ENCODE data around the gene IRF9.

Gene IRF9

DNA sequence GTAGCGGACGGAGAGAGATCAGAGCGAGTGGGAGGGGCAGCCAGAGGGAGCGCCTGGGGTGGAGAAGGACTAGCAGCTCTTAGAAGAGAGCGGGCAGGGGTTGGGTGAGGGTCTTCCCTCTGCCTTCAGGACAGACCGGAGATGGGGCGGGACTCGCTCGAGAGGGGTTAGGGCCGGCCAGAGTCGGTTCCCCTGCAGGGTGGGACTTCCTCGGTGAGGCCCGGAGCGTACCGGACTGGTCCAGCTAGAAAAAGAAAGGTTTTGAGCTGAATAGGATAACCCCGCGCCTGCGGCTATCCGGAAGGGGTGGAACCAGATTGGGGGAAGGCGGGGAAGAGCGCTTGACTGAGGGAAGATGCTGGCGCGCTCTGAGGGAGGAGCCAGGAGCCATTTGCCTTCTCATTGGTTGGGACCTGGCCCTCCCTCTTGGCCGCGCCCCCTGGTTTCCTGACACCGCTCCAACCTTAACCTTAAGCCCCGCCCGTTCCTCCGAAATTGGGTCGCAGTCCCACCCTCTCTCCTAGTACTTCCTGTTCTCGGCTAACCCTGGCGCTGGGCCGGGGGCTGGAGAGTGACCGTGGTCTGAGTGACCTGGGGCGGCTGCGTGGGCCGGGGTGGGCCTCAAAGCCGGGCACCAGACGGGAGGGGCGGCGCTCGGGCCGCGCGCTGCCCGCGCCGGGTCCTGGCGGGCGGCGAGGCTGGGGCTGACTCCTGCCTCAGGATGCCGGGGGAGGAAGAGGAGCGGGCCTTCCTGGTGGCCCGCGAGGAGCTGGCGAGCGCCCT is 13.9 kb upstream of the IRF9 start, which contains the start of gene RNF31:
Gene RNF31, plus strand, starts transcription at position 521 of the 783 bp plus-strand sequence. Its CDS starts 201 bp downstream, at position 722.
- DNase-seq: peak; percentile 74 to 98 (median 95)

DNA sequence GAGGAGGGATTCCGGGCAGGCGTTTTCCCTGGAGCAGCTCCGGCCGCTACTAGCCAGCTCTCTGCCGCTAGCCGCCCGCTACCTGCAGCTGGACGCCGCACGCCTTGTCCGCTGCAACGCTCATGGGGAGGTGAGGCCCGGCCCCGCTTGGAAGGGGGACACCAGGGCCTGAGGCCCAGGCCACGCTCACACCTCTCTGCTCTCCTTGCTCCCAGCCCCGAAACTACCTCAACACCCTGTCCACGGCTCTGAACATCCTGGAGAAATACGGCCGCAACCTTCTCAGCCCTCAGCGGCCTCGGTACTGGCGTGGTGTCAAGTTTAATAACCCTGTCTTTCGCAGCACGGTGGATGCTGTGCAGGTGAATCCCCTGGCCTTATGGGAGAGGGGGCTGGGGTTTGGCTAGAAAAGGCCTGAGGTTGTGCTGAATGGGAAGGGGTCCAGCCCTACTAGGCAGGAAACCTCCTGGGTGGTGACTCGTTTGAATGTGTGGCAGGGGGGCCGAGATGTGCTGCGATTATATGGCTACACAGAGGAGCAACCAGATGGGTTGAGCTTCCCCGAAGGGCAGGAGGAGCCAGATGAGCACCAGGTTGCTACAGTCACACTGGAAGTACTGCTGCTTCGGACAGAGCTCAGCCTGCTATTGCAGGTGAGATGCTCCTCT is 13.2 kb upstream of the IRF9 start:
- peak in 1 of 56 donors; percentile 45 for DNase-seq

DNA sequence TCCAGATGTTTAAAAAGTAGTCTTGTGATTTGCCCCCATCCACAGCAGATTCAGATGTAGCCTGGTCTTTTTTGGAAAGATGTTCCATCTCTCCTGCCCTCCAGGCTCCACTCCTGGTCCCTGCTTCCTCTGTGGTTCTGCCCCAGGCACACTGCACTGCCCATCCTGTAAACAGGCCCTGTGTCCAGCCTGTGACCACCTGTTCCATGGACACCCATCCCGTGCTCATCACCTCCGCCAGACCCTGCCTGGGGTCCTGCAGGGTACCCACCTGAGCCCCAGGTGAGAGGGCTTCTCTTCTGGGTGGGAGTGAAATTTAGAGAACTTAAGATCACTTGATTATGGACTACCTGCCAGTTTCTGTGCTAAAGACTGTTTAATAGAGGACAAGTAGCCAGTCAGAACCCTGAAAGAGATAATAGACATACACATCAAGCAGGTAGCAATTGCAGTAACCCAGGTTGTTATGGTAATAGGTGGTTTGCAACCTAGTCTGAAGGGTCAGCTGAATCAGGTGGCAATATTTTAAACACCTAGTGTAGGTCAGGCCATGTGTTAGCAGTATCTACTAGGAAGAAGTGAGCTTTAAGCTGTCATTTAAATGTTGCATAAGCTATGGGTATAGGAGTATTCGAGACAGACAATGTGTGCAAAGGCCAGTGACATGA is 11.6 kb upstream of the IRF9 start:
- no peak for DNase-seq

DNA sequence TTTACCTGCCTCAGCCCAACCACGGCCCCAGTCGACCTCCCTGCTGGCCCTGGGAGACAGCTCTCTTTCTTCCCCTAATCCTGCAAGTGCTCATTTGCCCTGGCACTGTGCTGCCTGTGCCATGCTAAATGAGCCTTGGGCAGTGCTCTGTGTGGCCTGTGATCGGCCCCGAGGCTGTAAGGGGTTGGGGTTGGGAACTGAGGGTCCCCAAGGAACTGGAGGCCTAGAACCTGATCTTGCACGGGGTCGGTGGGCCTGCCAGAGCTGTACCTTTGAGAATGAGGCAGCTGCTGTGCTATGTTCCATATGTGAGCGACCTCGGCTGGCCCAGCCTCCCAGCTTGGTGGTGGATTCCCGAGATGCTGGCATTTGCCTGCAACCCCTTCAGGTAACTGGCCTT is 11.0 kb upstream of the IRF9 start:
- no peak for DNase-seq

DNA sequence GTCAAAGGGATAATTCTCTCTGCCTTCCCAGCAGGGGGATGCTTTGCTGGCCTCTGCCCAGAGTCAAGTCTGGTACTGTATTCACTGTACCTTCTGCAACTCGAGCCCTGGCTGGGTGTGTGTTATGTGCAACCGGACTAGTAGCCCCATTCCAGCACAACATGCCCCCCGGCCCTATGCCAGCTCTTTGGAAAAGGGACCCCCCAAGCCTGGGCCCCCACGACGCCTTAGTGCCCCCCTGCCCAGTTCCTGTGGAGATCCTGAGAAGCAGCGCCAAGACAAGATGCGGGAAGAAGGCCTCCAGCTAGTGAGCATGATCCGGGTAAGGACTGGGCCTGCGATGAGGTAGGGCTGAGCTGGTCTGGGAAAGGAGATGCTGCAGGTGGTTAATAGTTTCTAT is 10.5 kb upstream of the IRF9 start:
- DNase-seq: no peak

DNA sequence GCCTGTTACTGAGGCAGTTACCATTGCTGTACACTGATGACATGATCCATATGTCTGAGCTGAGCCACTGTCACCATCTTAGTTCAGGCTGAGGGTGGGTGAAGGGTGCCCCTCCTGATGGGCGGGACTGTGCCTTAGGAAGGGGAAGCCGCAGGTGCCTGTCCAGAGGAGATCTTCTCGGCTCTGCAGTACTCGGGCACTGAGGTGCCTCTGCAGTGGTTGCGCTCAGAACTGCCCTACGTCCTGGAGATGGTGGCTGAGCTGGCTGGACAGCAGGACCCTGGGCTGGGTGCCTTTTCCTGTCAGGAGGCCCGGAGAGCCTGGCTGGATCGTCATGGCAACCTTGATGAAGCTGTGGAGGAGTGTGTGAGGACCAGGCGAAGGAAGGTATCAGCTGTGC is 10.1 kb upstream of the IRF9 start:
- DNase-seq: no peak

DNA sequence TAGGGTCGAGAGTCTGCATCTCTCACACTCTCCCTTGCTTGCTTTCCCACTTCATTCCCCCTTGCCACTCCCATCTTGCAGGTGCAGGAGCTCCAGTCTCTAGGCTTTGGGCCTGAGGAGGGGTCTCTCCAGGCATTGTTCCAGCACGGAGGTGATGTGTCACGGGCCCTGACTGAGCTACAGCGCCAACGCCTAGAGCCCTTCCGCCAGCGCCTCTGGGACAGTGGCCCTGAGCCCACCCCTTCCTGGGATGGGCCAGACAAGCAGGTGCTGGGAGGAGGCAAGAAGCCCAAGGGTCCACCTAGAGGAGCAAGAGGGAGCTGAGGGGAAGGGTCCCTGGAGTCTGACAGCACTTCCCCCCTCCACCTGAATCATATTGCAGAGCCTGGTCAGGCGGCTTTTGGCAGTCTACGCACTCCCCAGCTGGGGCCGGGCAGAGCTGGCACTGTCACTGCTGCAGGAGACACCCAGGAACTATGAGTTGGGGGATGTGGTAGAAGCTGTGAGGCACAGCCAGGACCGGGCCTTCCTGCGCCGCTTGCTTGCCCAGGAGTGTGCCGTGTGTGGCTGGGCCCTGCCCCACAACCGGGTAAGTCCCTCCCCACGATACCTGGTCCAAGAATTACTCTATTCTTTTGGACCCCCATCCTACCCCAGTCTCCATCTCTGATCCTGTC is 9.5 kb upstream of the IRF9 start:
- no peak for DNase-seq

DNA sequence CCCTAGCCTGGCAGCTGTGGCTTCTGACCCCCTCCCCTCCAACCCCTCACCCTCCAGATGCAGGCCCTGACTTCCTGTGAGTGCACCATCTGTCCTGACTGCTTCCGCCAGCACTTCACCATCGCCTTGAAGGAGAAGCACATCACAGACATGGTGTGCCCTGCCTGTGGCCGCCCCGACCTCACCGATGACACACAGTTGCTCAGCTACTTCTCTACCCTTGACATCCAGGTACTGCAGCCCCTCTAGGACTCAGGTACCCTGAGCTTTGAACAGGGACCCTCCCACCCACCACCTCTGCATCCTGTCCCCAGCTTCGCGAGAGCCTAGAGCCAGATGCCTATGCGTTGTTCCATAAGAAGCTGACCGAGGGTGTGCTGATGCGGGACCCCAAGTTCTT is 6.0 kb upstream of the IRF9 start:
- DNase-seq: no peak

DNA sequence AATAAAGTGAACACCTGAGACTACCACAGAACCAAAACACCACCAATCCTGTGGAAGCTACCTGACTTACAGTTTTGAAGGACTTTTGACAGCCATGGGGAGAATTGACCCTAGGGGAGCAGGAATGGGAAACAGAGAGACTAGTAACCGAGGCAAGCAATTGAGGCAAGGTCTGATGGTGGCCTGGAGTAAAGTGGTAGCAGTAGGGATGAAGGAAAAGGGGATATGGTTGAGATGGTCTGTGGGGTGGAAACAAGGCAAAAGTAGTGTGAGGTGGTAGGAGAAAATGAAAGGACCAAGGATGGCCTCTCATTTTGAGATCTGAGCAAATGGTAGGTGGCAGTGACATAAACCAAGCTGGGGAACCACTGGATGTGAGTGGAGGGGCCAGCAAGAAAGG is 4.2 kb upstream of the IRF9 start:
- DNase-seq: no peak

DNA sequence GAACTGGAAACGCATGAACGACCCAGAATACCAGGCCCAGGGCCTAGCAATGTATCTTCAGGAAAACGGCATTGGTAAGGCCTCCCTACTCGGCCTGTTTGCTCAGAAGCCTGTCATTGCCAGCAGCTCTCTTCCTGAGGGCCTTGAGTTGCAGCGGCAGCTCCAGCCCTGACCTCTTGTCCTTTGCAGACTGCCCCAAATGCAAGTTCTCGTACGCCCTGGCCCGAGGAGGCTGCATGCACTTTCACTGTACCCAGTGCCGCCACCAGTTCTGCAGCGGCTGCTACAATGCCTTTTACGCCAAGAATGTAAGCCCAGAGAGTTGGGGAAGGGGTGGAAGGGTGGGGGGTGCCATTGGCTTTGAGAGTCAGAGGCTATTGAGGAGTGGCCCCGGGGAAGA is 3.7 kb upstream of the IRF9 start:
- no peak for DNase-seq

DNA sequence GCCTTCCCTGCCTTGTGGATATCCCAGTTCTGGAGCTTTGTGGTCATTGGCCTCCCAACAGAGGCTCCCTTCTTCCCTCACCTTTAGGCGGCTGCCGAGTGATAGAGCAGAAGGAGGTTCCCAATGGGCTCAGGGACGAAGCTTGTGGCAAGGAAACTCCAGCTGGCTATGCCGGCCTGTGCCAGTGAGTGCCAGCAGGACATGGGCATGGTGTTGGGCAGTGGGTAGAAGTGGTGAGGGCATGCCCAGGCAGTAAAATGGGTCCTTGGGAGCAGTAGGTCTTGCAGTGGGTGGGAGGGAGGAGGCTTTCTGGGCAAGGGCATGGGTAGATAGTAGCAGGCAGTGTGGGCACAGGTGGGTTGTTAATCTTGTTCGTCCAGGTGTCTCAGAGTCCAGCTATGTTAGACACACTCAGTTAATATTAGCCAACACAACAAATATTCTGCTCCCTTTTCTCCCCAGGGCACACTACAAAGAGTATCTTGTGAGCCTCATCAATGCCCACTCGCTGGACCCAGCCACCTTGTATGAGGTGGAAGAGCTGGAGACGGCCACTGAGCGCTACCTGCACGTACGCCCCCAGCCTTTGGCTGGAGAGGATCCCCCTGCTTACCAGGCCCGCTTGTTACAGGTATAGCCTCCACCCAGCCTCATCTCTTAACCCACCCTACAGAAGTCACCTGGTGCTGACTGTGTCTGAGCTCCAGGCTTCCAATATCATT is 1.1 kb upstream of the IRF9 start:
- DNase-seq: no peak

DNA sequence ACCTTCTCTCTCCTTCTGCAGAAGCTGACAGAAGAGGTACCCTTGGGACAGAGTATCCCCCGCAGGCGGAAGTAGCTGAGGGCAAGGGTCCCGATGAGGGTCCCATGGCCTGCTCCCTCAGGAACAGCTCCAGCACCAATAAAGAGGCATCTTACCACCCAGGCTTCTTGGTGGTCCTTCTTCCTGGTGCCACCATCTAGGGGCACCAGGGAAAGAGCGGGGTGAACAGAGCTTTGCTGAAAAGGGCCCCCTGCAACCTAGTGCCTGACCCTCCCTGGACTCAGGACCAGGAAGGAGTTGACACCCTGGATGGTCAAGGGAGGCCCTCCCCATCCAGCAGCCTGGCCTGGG is 591 bp upstream of the IRF9 start:
- DNase-seq: no peak

DNA sequence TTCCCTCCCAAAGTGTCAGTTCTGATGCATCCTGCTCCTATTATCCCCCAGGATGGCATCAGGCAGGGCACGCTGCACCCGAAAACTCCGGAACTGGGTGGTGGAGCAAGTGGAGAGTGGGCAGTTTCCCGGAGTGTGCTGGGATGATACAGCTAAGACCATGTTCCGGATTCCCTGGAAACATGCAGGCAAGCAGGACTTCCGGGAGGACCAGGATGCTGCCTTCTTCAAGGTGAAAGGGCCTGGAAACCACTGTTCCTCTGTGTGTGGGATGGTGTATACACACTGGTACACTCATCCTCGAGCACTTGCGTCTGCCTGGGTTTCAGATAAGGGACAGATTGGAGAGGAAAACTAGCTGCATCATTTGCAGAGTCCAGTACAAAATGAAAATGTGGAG is 1.0 kb downstream of the IRF9 start:
- peak in 6 of 56 donors; percentile 5 to 25 (median 12) for DNase-seq

DNA sequence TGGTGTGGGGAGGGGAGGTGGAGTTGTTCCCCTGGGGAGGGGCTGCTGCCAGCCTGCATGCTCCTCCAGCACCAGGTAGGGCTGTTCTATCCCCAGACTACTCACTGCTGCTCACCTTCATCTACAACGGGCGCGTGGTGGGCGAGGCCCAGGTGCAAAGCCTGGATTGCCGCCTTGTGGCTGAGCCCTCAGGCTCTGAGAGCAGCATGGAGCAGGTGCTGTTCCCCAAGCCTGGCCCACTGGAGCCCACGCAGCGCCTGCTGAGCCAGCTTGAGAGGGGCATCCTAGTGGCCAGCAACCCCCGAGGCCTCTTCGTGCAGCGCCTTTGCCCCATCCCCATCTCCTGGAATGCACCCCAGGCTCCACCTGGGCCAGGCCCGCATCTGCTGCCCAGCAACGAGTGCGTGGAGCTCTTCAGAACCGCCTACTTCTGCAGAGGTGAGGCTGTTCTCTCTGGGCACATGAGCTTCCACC is 3.5 kb downstream of the IRF9 start:
- DNase-seq: no peak

DNA sequence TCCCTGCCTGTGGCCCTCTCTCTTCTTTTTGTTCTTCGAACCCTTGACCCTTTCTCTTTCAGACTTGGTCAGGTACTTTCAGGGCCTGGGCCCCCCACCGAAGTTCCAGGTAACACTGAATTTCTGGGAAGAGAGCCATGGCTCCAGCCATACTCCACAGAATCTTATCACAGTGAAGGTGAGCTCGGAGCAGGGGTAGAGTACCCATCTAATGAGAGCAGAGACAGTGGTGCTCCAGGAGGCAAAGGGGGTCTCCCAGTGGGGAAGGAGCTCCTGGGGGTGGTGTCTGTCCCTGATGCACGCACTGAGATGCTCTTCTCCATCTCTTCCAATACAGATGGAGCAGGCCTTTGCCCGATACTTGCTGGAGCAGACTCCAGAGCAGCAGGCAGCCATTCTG is 4.7 kb downstream of the IRF9 start:
- DNase-seq: no peak

DNA sequence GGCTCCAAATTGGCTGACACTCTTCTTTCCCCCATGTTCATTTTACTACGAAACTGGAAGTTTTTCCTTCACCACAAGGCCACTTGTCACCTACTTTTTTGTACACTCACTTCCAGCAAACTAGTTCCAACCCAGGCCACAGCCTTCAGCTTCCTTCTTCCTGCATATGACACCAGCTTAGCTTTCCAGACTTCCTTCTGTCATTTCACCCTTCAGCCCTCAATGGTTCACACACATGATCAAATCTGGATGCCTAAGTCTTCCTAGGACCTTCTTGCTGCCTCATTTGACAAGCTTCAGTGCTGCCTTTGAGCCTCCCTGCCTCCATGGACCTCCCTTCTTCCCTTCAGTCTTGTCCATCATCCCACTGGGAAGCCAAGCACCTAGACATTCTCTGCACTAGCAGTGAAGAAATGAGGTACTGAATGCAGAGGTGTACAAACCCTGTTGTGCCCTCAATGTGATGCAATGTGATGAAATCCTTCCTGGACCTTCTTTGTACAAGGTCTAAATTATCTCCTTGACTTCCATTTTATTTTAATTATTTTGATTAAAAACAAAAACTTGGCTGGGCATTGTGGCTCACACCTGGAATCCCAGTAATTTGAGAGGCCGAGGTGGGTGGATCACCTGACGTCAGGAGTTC is 6.5 kb downstream of the IRF9 start:
- DNase-seq: no peak

DNA sequence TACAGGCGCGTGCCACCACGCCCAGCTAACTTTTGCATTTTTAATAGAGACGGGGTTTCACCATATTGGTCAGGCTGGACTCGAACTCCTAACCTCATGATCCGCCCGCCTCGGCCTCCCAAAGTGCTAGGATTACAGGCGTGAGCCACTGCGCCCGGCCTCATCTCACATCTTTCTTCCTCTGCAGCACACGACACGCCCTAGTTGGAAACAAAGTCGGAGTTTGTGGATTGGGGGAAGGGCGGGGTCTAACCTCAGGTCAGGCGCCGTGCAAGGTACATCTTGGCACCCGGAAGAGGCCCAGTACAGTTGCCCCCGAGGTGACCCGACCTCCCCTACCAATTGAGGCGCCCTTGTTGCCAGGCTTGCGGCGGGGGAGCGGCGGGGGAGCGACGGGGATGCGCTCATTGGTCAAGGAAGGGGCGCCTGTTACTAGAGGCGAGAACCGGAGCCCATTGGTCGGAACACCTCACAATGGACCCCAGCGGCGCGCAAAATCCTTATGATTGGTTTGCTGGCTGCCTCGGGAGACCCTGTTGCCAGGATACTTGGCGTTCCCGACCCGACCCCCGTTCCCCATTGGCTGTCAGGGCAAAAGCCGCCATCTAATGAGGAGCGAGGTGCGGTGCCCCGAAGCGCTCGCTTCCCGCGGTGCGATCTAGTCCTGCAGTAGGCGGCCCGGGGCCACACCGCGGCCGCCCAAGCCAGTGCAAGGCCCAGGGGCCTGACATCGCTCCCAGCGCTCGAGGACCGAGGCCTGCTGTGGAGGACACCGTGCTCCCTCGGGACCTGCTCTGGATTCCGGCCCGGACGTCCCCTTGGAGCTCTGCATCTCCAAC is 10.6 kb downstream of the IRF9 start, which contains the start of gene REC8:
Gene REC8, plus strand, starts transcription at position 659 of the 839 bp plus-strand sequence. CDS start 473 bp downstream, outside the sequence.
- peak; percentile 51 to 98 (median 90) for DNase-seq

DNA sequence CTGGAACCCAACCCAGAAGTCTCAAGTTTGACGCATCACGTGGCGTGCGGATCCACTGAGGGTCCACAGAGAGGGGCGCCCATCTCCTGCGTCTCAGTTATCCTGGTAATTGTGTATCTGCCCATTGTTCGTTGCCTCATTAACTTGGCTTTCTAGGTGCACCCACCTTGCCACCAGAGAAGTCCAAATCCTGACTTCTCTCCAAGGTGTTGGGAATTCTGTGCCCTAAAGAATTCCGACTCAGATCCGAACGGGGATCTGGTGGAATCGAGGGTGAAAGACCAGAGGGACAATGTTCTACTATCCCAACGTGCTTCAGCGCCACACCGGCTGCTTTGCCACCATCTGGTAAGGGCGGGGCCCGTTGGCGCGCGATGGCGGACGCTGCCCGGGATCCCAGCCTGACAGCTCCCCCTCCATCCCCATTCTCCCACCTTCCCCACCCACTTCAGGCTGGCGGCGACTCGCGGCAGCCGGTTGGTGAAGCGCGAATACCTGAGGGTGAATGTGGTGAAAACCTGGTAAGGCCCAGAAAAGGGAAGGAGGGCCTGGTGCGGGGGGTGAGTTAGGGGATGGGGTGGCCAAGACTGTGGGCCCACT is 11.3 kb downstream of the IRF9 start:
- peak in 6 of 56 donors; percentile 10 to 33 (median 24) for DNase-seq

DNA sequence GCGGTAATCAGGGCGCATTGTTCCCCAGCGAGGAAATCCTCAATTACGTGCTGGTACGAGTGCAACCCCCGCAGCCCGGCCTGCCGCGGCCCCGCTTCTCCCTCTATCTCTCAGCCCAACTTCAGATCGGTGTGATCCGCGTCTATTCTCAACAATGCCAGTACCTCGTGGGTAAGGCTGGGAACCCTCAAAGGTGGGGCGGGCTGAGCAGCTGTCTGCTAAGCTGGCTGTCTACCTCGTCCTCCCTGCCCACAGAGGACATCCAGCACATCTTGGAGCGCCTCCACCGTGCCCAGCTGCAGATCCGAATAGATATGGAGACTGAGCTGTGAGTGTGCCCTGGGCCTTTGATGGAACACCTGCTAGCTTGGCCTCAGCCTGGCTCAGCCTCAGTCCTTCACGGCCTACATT is 11.8 kb downstream of the IRF9 start:
- peak in 3 of 56 donors; percentile 9 to 13 (median 13) for DNase-seq
